Measurements from ENCODE around the gene TGFBR3.
A peak's percentile ranks its signal among the peaks of the same experiment; 100 is the strongest.

DNA sequence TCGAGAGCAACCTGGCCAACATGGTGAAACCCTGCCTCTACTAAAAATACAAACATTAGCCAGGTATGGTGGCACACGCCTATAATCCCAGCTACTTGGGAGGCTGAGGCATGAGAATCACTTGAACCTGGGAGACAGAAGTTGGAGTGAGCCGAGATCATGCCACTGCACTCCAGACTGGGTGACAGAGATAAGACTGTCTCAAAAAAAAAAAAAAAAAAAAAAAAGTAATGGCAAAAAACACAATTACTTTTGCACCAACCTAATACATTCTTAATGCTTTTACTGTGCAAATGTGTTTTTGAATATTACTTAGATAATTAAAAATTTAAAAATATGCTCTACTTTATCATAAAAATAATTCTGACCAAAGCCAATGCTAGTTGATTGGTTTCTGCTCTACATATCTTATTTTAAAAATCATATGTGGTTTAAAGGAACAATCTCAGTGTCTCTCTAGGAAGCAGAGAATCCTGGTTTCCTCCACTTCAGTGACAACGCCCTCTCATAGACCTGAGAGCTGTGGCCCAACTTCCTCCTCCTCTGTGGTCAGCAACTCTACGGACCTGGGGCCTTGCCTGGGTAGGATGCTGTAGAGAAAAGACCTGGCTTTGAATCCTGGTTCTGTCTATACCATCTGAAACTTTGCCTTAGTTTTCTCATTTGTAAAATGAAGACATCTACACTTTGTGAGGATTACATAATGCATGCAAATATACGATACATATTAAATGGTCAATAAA is 64.7 kb downstream of the TGFBR3 start:
- TF ChIP-seq, protein P1, sequence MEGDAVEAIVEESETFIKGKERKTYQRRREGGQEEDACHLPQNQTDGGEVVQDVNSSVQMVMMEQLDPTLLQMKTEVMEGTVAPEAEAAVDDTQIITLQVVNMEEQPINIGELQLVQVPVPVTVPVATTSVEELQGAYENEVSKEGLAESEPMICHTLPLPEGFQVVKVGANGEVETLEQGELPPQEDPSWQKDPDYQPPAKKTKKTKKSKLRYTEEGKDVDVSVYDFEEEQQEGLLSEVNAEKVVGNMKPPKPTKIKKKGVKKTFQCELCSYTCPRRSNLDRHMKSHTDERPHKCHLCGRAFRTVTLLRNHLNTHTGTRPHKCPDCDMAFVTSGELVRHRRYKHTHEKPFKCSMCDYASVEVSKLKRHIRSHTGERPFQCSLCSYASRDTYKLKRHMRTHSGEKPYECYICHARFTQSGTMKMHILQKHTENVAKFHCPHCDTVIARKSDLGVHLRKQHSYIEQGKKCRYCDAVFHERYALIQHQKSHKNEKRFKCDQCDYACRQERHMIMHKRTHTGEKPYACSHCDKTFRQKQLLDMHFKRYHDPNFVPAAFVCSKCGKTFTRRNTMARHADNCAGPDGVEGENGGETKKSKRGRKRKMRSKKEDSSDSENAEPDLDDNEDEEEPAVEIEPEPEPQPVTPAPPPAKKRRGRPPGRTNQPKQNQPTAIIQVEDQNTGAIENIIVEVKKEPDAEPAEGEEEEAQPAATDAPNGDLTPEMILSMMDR (IDR thresholded peaks at IDR 0.05 in 8 of 11, conservative IDR thresholded peaks at IDR 0.05 in 3 of 11): no peak
- TF ChIP-seq POLR2AphosphoS5 (IDR thresholded peaks at IDR 0.05): peak in 1 of 3 donors; percentile 30
